Inferior parietal cortex (tissue), 1 donor: ENCODE measurements around the gene MGAT4B.

Source experiments
- DNase-seq: peaks from one replicate; pipeline ENCODE4 v3.0.0-alpha.2; 2016; ENCODE audit errors: extremely low spot score

Gene MGAT4B

DNA sequence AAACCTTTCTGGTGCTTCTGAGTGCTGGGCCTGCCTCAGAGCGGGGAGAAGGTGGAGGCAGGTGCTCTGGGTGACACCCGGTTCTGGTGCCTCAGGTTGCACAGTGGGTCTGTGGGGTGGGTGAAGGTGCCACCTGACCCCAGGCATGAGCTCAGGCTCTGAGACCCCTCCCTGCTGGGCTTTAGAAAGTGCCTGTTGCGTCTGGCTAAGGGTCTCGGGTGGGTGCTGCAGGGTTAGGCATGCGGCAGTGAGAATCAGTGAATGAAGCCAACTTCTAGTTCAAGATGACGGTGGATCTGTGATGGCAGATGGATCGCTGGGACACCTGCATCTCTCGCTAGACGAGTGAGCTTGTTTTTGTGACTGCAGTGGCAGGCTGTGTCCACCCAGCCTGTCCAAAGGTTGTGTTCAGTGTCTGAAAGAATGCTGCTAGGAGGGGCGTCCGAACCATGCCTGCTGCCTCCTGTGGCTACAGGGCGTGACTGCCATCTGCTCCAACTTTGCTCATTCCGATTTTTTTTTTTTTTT, 19.1 kb upstream of the MGAT4B start:
- DNase-seq, result no peak

DNA sequence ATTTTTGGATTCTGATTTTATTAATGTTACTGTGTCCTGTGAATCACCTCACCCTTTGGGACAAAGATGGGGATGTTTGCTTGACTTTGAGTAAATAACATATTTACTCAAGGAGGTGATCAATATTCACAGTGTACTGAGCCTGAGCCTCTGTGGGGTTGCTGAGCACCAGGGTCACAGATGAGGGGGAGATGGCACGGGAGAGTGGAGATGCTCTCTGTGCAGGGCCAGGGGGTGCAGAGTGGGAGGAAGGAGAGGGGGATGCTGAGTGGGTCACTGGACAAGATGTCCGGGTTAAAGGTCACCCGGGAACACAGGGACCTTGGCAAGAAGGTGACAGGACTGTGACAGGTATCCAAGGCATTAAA, 18.1 kb upstream of the MGAT4B start:
- no peak for DNase-seq

DNA sequence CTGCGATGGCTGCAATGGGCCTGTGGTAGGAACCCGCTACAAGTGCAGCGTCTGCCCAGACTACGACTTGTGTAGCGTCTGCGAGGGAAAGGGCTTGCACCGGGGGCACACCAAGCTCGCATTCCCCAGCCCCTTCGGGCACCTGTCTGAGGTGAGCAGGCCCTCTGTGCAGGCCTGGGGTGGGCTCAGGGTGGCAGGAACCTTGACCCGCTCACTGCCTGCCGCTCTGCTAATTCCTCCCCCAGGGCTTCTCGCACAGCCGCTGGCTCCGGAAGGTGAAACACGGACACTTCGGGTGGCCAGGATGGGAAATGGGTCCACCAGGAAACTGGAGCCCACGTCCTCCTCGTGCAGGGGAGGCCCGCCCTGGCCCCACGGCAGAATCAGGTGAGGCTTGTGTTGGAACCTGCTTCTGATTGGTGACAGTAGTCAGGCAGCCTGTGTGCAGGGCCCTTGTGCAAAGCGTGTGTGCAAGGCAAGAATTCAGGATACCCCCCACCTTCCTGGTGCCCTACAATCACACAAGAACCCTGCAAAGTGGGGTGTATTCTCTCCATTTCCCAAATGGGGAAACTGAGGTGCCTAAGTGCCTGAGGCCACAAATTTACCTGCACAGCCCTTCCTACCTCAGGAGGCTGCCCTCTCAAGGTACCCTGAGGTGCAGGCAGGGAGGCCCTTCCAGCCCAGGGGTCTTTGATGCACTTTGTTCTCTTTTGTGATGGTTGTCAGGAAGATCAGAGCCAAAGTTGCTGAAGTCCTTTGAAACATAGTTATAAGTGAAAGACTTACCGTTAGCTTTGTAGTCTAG, 17.5 kb upstream of the MGAT4B start:
- DNase-seq, result no peak

DNA sequence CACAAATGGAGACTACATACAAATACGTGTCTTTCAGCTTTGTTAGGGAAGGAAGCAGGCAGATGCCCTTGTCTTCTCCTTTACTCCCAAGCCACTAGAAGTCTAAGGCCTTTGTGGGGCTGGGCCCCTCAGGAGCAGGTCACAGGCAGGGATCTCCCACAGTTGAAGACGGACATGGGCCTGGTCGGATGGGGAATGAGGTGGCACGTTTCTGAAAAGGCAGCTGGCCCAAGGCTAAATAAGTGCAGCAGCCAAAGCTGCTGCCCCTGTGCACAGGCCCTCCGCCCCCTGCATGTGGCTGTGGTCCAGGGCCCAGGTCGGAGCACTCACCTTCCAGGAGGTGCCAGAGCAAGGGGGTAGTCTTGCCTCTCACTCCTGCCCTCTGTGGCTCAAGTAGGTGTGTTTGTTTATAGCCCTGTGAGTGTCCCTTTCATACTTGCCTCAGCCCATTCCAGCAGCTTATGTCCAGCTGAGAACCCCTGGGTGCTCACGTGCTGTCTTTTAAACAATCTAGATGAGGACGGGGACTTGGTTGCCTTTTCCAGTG, 15.9 kb upstream of the MGAT4B start:
- DNase-seq, result no peak

DNA sequence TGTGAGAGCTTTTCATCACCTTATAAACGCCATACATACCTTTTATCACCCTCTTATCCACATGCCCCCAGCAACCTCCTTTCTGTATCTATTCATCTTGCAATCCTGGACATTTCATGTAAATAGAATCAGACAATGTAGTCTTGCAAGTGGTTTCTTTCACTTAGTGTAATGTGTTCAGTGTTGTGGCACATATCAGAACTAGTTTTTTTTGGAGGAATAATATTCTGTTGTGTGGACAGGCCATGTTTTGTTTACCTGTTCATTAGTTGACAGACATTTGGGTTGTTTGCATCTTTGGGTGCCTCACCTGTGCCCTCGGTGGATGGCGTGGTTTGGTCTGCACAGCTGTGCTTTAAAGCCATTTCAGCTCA, 15.4 kb upstream of the MGAT4B start:
- DNase-seq, result no peak

DNA sequence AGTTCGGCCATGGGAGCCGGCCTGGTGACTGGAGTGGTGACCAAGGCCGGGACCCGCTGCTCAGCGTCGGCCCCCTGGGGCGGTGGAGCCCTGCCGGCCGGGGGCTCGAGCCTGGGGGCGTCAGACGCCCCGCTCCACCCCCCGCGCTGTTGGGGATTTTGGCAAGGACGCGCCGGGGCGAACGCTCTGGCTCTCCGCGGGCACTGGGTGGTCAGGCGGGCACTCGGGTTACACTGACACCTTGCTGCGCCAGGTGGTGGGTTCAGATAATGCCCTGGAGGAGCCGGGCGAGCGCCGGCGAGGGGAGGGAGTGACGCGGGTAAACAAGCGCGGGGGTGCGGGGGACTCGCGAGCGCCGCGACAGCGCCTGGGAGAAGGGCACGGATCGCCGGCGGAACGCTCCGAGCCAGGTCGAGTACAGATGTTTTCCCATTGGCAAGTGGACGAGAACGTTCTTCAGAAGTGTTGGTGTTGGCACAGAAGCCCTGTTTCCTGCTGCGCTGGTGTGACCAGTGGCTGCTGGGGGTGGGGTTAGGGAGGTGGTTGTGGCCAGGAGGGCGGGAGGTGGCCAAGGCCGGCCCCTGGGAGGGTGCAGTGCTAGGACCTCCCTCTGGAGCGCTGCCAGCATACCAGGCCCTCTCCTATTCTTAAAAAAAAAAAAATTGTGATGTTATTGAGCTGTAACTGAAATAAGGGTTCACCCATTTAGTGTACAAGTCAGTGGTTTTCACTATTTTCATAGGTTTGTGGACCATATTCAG, 14.8 kb upstream of the MGAT4B start:
- peak; percentile 76 for DNase-seq

DNA sequence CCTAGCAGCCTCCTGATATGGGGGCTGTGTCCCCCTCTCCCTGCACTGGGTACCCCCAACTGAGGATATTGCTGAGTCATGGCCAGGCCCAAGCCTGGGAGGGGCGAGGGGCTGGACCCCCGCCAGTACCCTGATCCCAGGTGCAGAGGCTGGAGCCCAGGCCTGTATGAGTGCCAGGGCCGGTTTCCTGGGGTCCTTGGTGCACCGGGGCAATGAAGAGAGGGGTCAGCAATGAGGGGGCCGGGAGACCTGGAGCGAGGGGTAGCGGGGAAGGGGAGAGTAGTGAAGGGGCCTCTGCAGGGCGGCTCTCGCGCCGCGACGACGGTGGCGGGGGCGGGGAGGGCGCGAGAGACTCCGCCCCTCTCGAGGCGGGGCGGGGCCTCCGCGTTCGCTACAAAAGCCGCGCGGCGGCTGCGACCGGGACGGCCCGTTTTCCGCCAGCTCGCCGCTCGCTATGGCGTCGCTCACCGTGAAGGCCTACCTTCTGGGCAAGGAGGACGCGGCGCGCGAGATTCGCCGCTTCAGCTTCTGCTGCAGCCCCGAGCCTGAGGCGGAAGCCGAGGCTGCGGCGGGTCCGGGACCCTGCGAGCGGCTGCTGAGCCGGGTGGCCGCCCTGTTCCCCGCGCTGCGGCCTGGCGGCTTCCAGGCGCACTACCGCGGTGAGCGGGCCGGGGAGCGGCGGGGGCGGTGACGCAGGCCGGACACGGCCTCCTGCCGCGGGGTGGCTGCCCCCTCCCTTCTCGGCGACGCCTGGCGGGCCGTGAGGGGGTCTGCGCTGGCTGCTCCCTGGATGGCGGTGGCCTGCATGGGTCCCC, 14.0 kb upstream of the MGAT4B start, which contains the start of gene SQSTM1:
Gene SQSTM1, plus strand, starts transcription at position 423 of the 815 bp plus-strand sequence. Its CDS starts 32 bp downstream, at position 455.
- DNase-seq, result peak; percentile 85

DNA sequence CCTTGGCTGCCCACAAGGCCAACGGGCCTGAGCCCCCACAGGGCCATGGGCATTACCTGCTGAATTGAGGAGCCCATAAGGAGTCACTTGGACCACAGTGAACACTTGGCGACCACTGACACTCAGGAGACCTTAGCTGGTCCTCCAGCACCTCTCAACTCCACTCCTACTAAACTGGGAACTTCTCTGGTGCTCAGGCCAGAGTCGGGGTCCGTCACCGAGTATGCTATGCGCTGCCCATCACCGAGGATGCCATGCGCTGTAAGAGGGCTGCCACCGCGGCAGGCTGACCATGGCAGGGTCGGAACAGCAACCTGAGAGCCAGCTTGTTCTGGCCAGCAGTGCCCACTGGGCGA, 13.4 kb upstream of the MGAT4B start:
- no peak for DNase-seq

DNA sequence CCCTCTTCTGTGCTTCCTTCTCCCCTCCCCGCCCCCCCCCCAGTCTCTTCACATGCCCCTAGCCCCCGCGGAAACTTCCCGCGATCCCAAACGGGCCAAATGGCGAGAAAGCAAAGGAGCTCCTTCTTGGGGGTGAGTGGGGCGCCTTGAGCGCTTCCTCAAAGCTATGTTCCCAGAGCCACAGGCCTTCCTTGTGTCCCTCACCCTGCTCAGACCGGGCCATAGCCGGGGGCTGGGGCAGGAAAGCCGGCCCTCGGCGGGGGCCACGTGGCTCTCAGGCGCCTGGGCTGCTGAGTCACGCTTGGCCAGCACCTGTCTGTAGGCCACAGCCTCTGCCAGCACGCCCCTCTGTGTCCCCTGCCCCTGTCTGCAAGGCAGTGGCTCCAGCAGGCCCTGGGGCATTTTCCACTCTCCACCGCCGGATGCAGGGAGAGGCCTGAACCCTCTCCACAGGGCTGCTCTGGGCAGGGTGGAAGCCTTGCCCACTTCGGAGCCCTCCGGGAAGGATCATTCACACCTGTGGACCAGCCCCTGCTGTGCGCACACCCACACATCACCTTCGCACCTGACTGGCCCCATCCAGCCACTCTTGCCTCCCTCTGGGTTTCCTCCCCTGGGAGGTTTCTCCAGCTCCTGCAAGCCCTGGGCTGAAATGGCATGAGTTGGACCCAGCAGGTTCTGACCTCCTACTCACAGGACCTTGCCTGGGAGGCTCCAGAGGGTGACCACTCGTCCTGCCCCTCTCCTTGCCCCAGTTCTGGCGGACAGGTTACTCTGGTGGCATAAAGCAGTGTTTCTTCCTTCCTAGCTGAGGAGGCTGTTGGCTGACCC, 12.8 kb upstream of the MGAT4B start:
- no peak for DNase-seq

DNA sequence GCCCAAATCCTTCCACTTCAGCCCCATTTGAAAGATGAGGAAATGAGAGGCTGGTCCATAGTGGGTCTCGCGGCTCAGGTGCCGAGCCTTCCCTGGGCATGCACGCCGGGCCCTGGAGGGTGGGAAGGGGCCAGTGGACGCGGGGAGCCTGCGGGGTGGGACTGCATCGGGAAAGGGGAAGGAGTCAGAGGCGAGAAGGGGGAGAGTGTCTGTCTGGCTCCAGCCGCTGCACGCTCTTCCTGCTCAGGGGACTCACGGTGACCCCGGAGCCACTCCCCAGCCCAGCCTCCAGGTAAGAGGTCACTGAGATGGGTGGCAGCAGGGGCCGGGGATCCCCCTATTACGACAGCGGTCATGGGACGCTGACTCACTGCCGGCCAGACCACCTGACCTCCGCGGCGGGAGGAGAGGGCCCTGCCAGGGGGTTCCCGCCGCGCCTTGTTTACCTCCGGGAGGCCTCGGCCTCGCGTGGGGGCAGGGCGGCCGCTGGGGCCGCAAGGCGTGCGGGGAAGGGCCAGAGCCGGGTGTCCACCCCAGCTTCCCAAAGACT, 12.2 kb upstream of the MGAT4B start:
- DNase-seq, result peak; percentile 90

DNA sequence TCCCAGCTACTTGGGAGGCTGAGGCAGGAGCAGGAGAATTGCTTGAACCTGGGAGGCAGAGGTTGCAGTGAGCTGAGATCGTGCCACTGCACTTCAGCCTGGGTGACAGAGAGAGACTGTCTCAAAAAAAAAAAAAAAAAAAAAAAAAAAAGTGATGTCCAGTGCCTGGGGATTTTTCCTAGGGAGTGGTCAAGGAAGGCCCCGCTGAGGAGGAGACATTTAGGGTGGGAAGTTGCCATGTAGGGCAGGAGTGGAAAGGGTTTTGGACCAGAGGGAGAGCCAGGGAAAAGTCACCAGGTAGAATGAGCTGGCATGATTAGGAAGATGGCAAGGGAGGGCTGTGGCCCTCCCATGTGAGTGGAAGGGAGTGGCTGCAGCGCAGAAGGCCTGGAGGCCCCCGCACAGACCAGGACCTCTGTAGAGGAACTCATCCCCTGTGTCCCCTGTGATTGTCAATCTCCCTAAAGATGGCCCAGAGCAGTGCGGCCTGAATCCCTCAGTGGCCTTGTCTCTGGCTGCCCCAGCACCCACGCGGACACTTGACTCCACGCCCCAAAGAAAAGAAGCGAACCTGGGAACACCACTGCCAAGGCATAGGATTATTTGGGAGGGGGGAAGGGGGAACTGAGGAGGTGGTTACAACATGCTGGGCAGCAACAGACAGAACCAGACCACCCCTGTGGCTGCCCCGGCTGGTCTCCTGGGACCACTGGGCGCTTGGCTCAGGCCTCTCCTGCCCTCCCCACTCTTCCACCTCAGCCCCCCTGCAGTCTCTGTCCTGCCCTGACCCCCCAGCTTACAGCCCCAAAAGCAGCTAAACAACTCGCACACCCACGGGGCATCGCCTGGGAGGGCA, 11.5 kb upstream of the MGAT4B start:
- no peak for DNase-seq

DNA sequence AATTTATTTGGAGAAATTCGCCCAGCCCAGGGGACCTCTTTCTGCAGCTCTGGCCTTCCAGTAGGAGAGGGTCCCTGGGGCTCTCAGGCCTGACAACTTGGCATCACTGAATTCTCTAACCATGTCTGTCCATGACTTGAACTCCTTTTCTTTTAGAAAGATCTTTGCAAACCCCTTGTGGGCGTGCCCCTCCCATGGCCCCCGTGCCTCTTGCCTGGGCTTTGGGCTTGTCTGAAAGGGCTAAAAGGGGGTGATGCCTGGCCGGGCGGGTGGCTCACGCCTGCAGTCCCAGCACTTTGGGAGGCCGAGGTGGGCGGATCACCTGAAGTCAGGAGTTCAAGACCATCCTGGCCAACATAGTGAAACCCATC, 10.8 kb upstream of the MGAT4B start:
- DNase-seq, result no peak

DNA sequence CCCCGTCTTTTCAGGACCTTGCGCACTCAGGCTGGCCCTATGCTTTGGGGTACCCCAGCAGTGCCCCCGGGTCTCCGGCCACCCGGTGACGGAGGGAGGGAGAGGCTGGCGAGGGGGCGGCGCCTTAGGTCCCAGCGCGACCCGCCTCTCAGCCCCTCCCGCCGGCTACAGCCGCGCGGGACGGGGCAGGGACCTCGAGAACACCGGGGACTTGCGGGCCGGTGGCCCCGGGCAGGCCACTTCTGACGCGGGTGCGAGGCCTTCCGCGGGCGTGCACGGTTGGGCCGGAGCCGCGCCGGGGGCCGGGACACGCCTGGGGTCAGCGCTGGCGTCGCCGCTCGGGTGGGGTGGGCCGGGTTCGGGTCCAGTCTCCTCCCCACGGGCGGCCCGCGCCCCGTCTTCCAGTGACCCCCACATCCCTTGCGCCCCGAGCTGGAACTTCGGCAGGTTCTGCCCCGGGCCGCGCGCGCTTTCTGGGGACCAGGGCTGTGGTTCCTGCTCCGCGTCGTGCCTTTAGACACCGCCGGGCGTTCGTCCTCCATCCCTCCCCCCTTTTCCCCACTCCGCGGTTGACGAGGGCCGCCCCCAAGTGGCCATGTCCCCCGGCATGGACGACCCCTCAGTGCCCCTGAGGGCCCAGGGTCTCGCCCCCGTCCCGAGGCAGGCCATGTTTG, 10.3 kb upstream of the MGAT4B start:
- DNase-seq, result no peak

DNA sequence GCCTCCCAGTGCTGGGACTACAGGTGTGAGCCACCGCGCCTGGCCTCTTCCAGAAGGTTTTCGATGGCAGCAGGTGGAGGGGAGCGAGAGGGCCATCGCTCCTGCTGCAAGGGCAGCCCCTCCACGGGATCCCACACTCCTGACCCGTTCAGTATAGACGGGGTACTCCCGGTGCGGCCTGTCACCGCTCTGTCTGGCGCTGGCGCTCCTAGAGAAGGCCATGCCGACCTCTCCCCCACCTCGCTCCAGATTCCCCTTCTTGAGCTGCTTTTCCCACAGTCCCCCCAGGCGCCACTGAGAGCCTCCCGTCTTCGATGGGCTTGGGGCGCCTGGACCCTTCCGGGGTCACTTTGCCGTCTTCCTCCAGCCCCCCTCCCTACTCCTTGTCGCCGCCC, 9.7 kb upstream of the MGAT4B start:
- DNase-seq, result no peak

DNA sequence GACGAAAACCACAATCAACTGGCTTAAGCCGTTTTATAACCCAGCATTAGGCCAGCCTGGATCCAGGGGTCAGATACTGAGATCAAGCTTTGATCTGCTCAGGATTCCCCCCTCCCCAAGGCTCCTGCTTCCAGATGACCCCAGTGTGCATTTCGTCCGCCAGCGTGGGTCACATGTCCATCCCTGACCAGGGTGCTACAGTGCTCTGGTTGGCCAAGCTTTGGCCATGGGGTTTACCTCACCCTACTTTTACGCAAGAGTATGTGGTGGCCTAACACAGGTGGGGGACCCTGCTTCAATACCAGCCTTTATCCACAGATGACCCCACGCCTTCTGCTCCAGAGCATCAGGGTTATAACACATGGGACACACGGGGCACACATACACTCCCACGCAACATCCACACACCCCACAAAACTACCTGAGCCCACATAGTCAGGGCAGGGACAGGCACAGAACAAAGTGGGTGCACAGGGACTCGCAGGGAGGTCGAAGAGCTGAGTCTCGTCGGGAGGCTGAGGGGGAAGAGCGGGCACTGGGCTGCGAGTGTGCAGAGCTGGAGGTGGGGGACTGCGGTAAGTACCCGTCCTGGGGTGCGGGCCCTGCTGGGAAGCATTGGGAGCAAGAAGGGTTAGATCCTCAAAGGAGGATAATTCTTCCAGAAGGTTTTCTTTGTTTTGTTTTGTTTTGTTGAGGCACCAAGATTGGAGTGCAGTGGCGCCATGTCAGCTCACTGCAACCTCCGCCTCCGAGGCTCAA, 9.0 kb upstream of the MGAT4B start:
- no peak for DNase-seq

DNA sequence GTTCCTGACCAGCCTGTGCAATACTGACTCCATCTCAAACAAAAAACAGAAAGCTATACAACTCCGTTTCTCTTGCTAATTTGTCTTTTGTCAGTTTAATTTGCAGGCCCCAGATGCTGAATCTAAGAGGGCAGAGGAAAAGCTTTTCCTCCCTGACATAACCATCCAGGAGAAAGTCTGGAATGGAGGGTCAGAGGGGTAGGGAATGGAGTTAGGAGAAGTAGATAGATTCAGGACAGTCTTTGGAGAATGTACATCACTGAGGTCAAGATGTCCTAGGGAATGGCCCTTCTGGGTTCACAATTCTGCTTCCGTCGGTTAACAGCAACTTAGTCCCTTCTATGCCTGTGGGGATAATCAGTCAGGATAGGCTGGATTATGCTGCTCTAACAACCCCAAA, 7.4 kb upstream of the MGAT4B start:
- DNase-seq, result no peak

DNA sequence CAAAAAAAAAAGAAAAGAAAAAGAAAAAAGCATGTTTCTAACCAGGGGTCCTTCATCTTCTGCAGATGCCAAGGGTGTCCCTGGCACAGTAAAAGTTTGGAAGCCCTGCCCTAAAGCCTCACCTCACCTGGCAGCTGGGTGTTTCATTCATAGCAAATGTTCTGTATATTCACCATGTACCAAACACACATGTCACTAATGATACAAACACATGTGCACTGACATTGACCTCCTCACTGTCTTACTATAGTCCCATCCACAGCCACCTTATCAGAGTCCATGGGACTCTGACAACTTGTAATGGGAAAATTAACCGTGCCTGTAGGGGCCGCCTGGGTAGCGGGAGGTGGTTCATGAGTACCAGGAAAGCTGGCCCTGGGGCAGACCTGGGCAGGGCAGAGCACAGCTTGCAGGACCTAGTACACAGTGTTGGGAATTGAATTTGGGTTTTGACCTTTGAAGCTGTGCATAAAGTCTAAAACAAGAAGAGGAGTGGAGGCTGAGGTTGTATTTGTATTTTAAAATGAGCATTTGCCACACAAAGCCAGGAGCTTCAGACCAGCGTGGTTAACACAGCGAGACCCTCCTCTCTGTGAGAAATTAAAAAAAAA, 6.4 kb upstream of the MGAT4B start:
- no peak for DNase-seq
